Liver (tissue), 3 donors: ENCODE results near the gene GLRX.

Experiments used
- GABPA ChIP-seq, 2 donors: IDR thresholded peaks in 1 of 2; conservative IDR thresholded peaks in 1 of 2; 2 replicates each; pipeline ENCODE4 v1.6.1; 2016; ENCODE audit warnings: antibody characterized with exemption in 2 of 2, mild to moderate bottlenecking in 1 of 2, moderate library complexity in 1 of 2
- HNF4G ChIP-seq: IDR thresholded peaks from 2 replicates; pipeline ENCODE4 v1.6.1; 2016; ENCODE audit warnings: antibody characterized with exemption
- NR2F2 ChIP-seq: IDR thresholded peaks from 2 replicates; pipeline ENCODE4 v1.6.1; 2016; ENCODE audit warnings: antibody characterized with exemption
- RAD21 ChIP-seq, 2 donors: IDR thresholded peaks; 2 replicates each; pipeline ENCODE4 v1.6.1; 2016; ENCODE audit warnings: antibody characterized with exemption in 2 of 2, mild to moderate bottlenecking in 2 of 2
- RXRA ChIP-seq, 2 donors: IDR thresholded peaks; 2 replicates each; pipeline ENCODE4 v1.6.1; 2017 to 2018; ENCODE audit warnings: antibody characterized with exemption in 2 of 2, mild to moderate bottlenecking in 1 of 2
- SP1 ChIP-seq: IDR thresholded peaks from 2 replicates; pipeline ENCODE4 v1.6.1; 2018; ENCODE audit warnings: antibody characterized with exemption, mild to moderate bottlenecking
- TAF1 ChIP-seq: conservative IDR thresholded peaks from 2 replicates; pipeline ENCODE4 v1.6.1; 2016; ENCODE audit warnings: antibody characterized with exemption, mild to moderate bottlenecking
- YY1 ChIP-seq: IDR thresholded peaks from 2 replicates; pipeline ENCODE4 v1.6.1; 2016; ENCODE audit warnings: antibody characterized with exemption, mild to moderate bottlenecking
- TF ChIP-seq, protein P1 (sequence below): fragments of 150-350 bp; IDR thresholded peaks from 2 replicates; pipeline ENCODE4 v1.5.1; 2017; ENCODE audit warnings: improper control_type of control experiment, low read depth, low read length; ENCODE audit not compliant: missing input control
- TF ChIP-seq, protein P2 (sequence below): IDR thresholded peaks from 2 replicates; pipeline ENCODE4 v1.6.1; 2016; ENCODE audit warnings: antibody characterized with exemption
- TF ChIP-seq, protein P3 (sequence below): IDR thresholded peaks from 2 replicates; pipeline ENCODE4 v1.6.1; 2016; ENCODE audit warnings: antibody characterized with exemption
- donor health status: healthy.
- donor health status: healthy.

DNA sequence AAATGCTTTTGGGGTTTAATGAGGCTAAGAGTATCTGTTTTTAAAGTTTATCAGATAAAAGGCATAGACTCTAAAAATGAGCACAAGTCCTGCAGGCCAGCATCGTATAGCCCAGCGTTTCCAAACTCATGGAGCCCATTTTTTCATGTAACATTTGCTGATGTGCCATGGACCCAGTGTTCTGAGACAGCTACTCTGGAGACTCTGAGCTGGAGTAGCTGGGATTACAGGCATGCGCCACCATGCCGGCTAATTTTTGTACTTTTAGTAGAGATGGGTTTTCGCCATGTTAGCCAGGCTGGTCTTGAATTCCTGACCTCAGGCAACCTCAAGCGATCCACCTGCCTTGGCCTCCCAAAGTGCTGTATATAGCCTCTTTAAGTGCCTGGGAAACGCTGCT is 15.8 kb downstream of the GLRX start:
- no peak for TF ChIP-seq SP1
- TF ChIP-seq RXRA (IDR thresholded peaks at IDR 0.05) = no peak
- TF ChIP-seq, protein P1, sequence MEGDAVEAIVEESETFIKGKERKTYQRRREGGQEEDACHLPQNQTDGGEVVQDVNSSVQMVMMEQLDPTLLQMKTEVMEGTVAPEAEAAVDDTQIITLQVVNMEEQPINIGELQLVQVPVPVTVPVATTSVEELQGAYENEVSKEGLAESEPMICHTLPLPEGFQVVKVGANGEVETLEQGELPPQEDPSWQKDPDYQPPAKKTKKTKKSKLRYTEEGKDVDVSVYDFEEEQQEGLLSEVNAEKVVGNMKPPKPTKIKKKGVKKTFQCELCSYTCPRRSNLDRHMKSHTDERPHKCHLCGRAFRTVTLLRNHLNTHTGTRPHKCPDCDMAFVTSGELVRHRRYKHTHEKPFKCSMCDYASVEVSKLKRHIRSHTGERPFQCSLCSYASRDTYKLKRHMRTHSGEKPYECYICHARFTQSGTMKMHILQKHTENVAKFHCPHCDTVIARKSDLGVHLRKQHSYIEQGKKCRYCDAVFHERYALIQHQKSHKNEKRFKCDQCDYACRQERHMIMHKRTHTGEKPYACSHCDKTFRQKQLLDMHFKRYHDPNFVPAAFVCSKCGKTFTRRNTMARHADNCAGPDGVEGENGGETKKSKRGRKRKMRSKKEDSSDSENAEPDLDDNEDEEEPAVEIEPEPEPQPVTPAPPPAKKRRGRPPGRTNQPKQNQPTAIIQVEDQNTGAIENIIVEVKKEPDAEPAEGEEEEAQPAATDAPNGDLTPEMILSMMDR = no peak
- TF ChIP-seq, protein P2, sequence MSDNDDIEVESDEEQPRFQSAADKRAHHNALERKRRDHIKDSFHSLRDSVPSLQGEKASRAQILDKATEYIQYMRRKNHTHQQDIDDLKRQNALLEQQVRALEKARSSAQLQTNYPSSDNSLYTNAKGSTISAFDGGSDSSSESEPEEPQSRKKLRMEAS = no peak
- no peak for TF ChIP-seq TAF1
- no peak for TF ChIP-seq RAD21 (IDR thresholded peaks at IDR 0.05)
- no peak for TF ChIP-seq HNF4G
- TF ChIP-seq GABPA (IDR thresholded peaks at IDR 0.05 in 1 of 2, conservative IDR thresholded peaks at IDR 0.05 in 1 of 2) = no peak
- TF ChIP-seq YY1 = no peak
- no peak for TF ChIP-seq NR2F2
- TF ChIP-seq, protein P3, sequence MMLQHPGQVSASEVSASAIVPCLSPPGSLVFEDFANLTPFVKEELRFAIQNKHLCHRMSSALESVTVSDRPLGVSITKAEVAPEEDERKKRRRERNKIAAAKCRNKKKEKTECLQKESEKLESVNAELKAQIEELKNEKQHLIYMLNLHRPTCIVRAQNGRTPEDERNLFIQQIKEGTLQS = no peak
